Measurements from ENCODE around the gene CCDC60.

Gene CCDC60

GRCh38 chr12:119312904-119313303 is 21.6 kb upstream of the CCDC60 start:
- DNase-seq (ENCODE audit: low read depth) = no peak
- no peak overlapping the region for H3K4me3 ChIP-seq (ENCODE audit: control insufficient read depth, low read depth, low read length)
- no peak for TF ChIP-seq CTCF (conservative IDR thresholded peaks at IDR 0.05; ENCODE audit: control insufficient read depth, insufficient read depth, low read depth, low read length)

- H3K4me3 ChIP-seq (ENCODE audit: control insufficient read depth, low read depth, low read length) = no peak overlapping the region
- no peak for TF ChIP-seq CTCF (conservative IDR thresholded peaks at IDR 0.05; ENCODE audit: control insufficient read depth, insufficient read depth, low read depth, low read length)
- DNase-seq (ENCODE audit: low read depth) = no peak
These were observed 20.2 kb upstream of the CCDC60 start for GRCh38 chr12:119314290-119314689.

- TF ChIP-seq CTCF (conservative IDR thresholded peaks at IDR 0.05; ENCODE audit: control insufficient read depth, insufficient read depth, low read depth, low read length) = no peak
- H3K4me3 ChIP-seq (ENCODE audit: control insufficient read depth, low read depth, low read length) = no peak overlapping the region
- no peak for DNase-seq (ENCODE audit: low read depth)
These were observed 14.9 kb upstream of the CCDC60 start for GRCh38 chr12:119319638-119320037.

GRCh38 chr12:119320678-119321077 is 13.9 kb upstream of the CCDC60 start:
- no peak for DNase-seq (ENCODE audit: low read depth)
- no peak for TF ChIP-seq CTCF (conservative IDR thresholded peaks at IDR 0.05; ENCODE audit: control insufficient read depth, insufficient read depth, low read depth, low read length)
- no peak overlapping the region for H3K4me3 ChIP-seq (ENCODE audit: control insufficient read depth, low read depth, low read length)

- no peak overlapping the region for H3K4me3 ChIP-seq (ENCODE audit: control insufficient read depth, low read depth, low read length)
- no peak for DNase-seq (ENCODE audit: low read depth)
- TF ChIP-seq CTCF (conservative IDR thresholded peaks at IDR 0.05; ENCODE audit: control insufficient read depth, insufficient read depth, low read depth, low read length) = no peak
These were observed 12.2 kb upstream of the CCDC60 start for GRCh38 chr12:119322301-119322723.

GRCh38 chr12:119325813-119326212 is 8.7 kb upstream of the CCDC60 start:
- no peak for DNase-seq (ENCODE audit: low read depth)
- H3K4me3 ChIP-seq (ENCODE audit: control insufficient read depth, low read depth, low read length) = no peak overlapping the region
- no peak for TF ChIP-seq CTCF (conservative IDR thresholded peaks at IDR 0.05; ENCODE audit: control insufficient read depth, insufficient read depth, low read depth, low read length)

- no peak overlapping the region for H3K4me3 ChIP-seq (ENCODE audit: control insufficient read depth, low read depth, low read length)
- no peak for TF ChIP-seq CTCF (conservative IDR thresholded peaks at IDR 0.05; ENCODE audit: control insufficient read depth, insufficient read depth, low read depth, low read length)
- DNase-seq (ENCODE audit: low read depth) = no peak
These were observed 8.2 kb upstream of the CCDC60 start for GRCh38 chr12:119326341-119326740.
